B cell (primary cell): ENCODE results near the gene GAP43.

ENCODE experiments used
- CTCF ChIP-seq: fragments of 200-600 bp; IDR thresholded peaks from one replicate; pipeline ENCODE4 v1.8.0; 2022; ENCODE audit warnings: antibody characterized with exemption, mild to moderate bottlenecking
- EZH2 ChIP-seq: IDR thresholded peaks from 2 replicates; pipeline ENCODE4 v1.6.1; 2012; ENCODE audit warnings: borderline replicate concordance, low read depth, mild to moderate bottlenecking, moderate library complexity, low read length; ENCODE audit not compliant: insufficient read depth, poor library complexity, severe bottlenecking

GRCh38 chr3:115761927-115762305 lies 138.6 kb downstream of the GAP43 start:
- TF ChIP-seq CTCF, result no peak
- TF ChIP-seq EZH2, result no peak
